ENCODE results near the gene NQO2.

GRCh38 chr6:2962004-2962403 is 37.7 kb upstream of the NQO2 start:
- TF ChIP-seq CTCF (conservative IDR thresholded peaks at IDR 0.05) (no peak; the same call in 1 of the 2 replicates), ZFX (IDR thresholded peaks at IDR 0.05) (no peak)

Data from C4-2B (cell line).